ENCODE data around the gene MBTD1.
"Not testable (repeated sequence)": the region's sequence is repeated elsewhere in the genome, so short reads cannot be mapped to it uniquely, and the experiment has no call there.

The MBTD1 gene

DNA sequence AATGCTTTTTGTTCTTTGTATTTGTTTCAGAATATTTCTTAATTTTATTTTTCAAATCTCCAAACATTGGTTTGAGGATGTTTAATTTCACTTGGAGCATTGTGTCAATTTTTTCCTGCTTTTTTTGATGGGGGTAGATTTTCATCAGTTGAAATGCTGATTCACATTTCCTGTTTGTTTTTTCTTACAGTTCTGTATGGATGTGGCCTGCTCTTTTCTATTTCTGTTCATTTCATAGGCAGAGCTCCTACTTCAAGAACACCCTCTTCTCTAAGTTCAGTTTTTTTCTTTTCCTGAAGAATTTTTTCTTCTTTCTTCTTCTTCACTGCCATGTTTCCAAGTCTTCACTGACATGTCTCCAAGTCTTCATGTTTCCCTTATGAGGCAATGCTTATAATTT is 8.8 kb downstream of the MBTD1 start:
- DNase-seq: no peak

- DNase-seq: no peak
Measured at GRCh38 chr17:51250314-51250840, 9.5 kb downstream of the MBTD1 start.

DNA sequence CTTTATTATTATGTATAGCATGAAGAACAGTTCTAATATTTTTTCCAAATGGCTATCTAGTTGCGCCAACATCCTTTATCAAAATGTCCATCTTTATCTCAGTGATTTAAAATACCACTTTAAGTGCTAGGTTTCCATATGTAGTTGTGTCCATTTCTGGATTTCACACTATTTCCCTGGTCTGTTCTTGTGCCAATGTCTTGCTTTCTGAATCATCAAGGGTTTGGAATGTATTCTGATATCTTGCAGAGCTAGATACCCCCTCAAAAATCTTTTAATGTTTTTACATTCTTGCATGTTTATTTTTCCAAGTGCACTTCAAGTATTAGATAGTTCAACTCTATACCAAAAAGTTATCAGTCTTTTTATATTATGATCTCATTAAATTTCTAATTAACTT is 14.3 kb downstream of the MBTD1 start:
- no peak for DNase-seq

DNA sequence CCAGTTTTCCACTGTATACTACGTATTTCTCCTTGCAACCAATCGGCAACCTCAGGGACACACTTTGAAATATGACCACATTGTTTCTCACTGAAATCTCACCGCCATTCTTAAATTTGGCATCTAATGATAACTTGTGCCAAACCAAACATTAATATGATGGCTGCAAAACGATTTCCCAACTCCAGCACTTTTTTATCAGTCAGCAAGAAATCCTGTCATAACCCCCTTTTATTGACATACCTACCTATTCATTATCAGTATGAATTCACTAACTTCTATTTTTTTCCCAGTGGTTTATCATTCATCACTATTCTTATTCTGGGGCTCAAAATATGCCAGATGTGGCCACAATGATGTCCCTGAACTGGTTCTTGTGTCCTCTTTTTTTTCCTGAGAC is 15.8 kb downstream of the MBTD1 start:
- DNase-seq: no peak

- no peak for DNase-seq
Measured at GRCh38 chr17:51240275-51240674, 19.6 kb downstream of the MBTD1 start.

DNA sequence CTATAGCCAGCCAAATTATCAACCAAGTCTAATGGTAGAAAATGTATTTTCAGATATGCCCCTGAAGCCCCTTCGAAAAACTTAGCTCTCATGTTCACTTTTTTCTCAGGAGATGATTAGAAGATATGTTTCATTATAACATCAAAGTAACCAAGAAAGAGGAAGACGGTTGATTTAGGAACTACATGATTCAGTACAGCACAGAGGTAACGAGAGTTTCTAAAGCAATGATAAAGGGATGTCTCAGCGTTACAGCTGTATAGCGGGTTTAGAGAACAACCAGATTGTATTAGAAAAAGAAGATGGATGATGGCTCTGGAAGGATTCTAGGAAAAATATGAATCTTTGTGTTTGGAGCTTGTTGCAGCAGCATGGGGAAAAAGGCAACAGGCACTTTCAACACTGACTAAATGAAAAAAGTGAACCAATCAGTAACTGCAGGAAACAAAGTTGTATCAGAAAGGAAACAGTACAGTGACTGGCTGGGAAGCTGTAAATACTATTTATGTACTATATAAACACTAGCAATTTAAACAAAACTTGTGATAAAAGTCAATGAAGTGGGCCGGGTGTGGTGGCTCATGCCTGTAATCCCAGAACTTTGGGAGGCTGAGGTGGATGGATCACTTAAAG is 21.5 kb downstream of the MBTD1 start:
- no peak for DNase-seq

- DNase-seq: no peak
Measured at GRCh38 chr17:51234162-51234561, 25.7 kb downstream of the MBTD1 start.

DNA sequence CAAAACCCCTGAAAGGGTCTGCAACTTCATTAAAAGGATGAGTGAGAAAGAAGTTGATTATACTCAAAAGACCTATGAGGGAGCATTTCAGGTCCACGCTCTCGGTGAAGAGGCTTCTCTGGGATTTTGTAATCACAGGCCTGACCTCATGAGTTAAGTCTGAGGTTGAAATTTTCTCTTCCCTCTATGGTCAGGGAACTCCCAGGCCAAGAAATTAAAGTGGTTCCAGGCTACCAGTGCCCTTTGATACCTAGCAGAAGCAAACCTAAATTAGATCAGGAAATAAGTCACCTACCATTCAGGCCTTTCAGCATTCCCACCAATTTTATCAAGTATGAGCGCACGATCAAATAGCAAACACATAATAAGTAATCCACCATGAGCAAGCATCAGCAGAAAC is 27.9 kb downstream of the MBTD1 start:
- DNase-seq: no peak

- no peak for DNase-seq
Measured at GRCh38 chr17:51230306-51230705, 29.5 kb downstream of the MBTD1 start.

GRCh38 chr17:51229889-51230288 is 30.0 kb downstream of the MBTD1 start:
- DNase-seq: no peak

DNA sequence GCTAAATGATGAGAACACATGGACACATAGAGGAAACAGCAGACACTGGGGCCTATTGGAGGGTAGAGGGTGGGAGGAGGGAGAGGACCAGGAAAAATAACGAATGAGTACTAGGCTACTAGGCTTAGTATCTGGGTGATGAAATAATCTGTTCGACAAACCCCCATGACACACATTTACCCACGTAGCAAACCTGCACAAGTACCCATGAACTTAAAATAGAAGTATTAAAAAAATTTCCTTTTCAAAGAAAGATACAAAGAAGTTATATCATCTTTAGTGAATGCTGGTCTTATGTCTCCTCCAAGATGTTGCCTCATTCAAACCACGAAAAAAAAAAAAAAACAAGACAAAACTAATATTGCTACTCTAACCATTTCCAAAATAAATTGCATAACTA is 31.7 kb downstream of the MBTD1 start:
- no peak for DNase-seq

GRCh38 chr17:51225523-51225922 is 34.3 kb downstream of the MBTD1 start:
- DNase-seq: not testable (repeated sequence)

DNA sequence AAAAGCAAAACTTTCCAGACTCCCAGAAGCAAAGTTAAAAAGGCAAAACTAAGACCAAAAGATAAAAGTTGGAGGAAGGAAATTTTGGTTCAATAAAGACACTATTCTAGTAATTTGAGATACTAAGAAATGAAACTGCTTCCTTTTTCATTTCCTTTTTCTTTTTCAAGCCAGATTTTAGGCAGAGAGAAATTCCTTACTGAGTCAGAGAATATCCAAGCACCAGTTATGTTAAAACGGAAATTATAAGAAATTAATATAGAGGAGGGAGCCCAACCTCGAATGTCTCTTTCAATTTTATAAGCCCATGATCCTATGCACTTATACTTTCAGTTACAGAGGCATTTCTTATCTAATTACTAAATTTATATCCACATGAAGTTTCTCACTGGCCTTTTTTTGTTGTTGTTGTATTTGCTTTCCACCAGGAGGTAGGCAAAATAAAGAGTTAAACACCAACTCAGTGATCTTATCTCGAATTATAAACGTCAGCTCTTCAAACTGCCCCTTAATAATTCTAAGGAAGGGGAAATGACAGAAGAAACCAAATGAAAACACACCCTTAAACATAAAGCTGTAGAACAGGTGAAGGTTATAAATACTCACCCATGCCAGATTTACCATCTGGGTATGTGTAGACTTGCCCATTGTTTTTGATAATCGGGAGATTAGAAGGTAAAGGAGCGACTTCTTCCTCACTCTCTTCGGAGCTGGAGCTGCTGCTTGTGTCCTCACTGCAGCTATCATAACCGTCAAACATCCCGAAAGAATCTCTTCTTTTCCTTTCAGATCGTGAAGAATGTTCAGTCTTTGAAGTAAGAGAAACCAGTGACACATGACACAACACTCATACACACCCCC is 35.2 kb downstream of the MBTD1 start:
- DNase-seq: no peak

- DNase-seq: no peak
Measured at GRCh38 chr17:51221322-51221721, 38.5 kb downstream of the MBTD1 start.

- DNase-seq: no peak
Measured at GRCh38 chr17:51217946-51218345, 41.9 kb downstream of the MBTD1 start.

DNA sequence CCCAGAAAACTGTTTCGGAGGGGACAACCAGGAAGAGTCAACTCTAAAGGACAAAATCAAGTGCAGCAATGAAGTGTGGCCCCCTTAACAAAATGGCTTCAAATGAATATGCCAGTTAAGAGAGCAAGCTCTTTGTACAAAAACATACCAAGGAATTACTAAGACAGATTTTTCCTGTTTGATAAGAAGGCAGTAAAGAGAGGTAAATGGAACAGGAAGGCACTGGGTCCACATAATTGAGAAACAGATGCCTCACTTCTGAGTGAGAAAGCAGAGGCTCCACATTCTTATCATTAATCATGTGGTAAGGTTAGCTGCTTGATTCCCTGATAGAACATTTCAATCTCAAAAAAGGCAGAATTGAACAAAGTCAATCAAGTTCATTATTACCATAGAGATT is 44.9 kb downstream of the MBTD1 start:
- no peak for DNase-seq

DNA sequence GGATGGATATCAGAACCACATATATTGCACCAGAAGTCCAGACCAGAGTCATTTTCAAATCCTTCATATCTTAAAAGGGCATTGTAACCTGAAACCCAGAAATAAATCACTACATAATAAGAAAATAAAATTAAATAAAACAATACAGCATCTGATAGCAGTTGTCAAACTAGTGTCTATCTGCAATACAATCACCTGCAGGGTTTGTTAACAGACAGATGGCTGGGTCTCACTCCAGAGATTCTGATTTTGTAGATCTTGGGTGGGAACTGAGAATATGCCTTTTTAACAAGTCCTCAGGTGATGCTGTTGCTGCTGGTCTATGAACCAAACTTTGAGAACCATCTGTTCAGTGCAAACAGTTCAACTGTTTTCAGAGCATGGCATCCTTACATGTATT is 56.0 kb downstream of the MBTD1 start:
- DNase-seq: no peak

DNA sequence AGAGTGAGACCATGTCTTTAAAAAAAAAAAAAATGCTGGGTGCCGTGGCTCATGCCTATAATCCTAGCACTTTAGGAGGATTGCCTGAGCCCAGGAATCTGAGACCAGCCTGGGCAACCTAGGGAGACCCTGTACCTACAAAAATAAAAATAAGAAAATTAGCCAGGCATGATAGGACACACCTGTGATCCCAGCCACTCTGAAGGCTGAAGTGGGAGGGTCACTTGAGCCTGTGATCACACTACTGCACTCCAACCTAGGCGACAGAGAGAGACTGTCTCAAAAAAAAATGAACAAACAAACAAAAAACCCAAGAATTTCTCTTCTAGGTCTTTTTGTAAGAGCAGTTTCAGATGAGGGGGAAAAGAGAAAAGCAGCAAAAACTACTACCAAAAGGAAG is 59.0 kb downstream of the MBTD1 start:
- no peak for DNase-seq

DNA sequence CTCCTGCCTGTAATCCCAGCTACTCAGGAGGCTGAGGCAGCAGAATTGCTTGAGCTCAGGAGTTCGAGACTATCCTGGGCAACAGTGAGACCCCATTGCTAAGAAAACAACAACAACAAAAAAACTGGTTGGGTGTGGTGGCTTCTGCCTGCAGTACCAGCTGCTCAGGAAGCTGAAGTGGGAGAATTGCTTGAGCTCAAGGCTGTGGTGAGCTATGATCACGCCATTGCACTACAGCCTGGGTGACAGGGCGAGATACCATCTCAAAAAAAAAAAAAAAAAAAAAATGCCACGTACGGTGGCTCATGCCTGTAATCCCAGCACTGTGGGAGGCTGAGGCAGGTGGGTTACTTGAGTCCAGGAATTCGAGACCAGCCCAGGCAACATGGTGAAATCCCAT is 59.6 kb downstream of the MBTD1 start:
- no peak for DNase-seq

- DNase-seq: no peak
Measured at GRCh38 chr17:51197754-51198153, 62.1 kb downstream of the MBTD1 start.

DNA sequence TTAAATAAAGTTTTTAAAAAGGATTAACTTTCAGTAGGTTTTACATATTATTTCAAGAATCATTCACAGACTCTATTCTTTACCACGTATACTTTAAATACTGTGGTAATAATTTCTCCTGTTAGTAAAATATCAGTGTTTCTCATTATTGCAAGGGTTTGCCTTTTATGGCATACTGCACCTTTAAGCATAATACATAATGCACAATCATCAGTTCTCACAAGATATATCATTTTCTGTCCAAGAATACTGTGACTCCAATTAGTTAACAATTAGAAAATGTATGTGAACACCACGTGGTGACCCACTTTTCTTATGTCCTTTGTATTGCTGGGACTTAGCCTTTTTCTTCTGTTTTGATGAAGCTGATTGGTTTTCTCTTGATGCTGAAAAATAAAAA is 68.0 kb downstream of the MBTD1 start:
- no peak for DNase-seq

DNA sequence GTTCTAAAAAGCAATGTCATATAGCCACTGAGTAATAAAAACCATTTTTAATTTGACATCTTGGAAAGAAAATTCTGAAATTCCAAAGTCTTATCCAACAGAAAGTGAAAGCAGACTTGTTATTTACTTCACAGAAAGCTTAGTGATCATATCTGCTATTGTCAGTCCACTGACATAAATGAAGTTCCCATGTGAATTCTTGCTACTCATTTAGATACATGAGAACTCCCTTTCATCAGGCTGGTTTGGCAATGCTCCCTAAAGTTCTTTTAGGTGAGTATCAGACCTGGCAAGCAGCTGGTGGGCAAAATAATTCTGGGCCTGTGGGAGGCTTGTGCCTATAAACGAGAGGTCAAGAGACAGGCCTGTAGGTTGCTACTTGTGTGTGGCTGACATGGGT is 70.2 kb downstream of the MBTD1 start:
- no peak for DNase-seq

DNA sequence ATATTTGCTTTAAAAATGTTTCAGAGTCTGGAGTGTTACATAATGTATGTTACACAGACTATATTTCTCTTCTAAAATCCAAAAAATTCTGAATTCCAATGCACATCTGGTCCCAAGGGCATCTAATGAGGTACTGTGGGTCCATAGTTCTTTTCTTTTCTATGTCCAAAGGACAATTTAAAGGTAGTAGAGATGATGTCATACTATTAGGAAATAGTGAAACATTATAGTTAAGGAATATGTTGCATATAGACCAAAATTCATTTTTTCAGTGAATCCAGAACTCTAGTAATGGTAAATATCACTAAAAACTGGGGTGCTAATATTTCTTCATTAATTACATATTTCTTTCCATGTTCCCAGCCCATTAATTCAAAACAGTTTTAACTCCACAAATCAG is 70.7 kb downstream of the MBTD1 start:
- no peak for DNase-seq

GRCh38 chr17:51188271-51188833 is 71.5 kb downstream of the MBTD1 start:
- no peak for DNase-seq

Measured in activated CD4-positive, alpha-beta T cell treated with anti-CD3 and anti-CD28 coated beads, Interleukin-2, amount 50 U/mL, for 48 hours (primary cell).